HepG2 (cell line): ENCODE data around the gene PIMREG. TPM values are rescaled to one million over a fixed set of nuclear protein-coding genes. Genes with fewer than 3 reads are reported as not detected.
A peak's percentile ranks its signal among the peaks of the same experiment; 100 is the strongest.

ENCODE experiments used
- AKAP8 ChIP-seq: sonication (generic); formaldehyde crosslinking; IDR thresholded peaks from 2 replicates; pipeline ENCODE4 v1.5.1; 2020; ENCODE audit warnings: mild to moderate bottlenecking, missing genetic modification reagents
- ARID2 ChIP-seq: sonication (generic); formaldehyde crosslinking; IDR thresholded peaks from 2 replicates; pipeline ENCODE4 v1.8.1; 2022; ENCODE audit warnings: mild to moderate bottlenecking, missing genetic modification reagents, borderline replicate concordance
- GATA4 ChIP-seq: sonication (generic); IDR thresholded peaks from 2 replicates; pipeline ENCODE4 v1.6.1; 2016; ENCODE audit warnings: antibody characterized with exemption, low read depth, borderline replicate concordance
- GTF3A ChIP-seq: sonication (generic); formaldehyde crosslinking; conservative IDR thresholded peaks from 2 replicates; pipeline ENCODE4 v1.4.0; 2020; ENCODE audit warnings: mild to moderate bottlenecking, missing genetic modification reagents
- HDAC2 ChIP-seq: sonication (generic); formaldehyde crosslinking; IDR thresholded peaks from 2 replicates; pipeline ENCODE4 v1.4.0; 2020; ENCODE audit warnings: missing genetic modification reagents
- KDM1A ChIP-seq: IDR thresholded peaks from 2 replicates; pipeline ENCODE4 v1.6.1; 2016; ENCODE audit warnings: missing compliant biosample characterization
- KLF9 ChIP-seq: IDR thresholded peaks from 2 replicates; pipeline ENCODE4 v1.6.1; 2016; ENCODE audit warnings: low read depth
- MAFF ChIP-seq: IDR thresholded peaks from 2 replicates; pipeline ENCODE4 v1.6.1; 2011; ENCODE audit warnings: low read depth, low read length, improper control_type of control experiment
- NR2F1 ChIP-seq, 2 experiments: fragments of 450-650 bp in 1 of 2; formaldehyde crosslinking in 1 of 2; IDR thresholded peaks; 2 replicates each; pipeline versions ENCODE4 v1.5.0 to v1.6.1; 2016 to 2020; ENCODE audit warnings: mild to moderate bottlenecking in 1 of 2, missing compliant biosample characterization in 1 of 2, missing genetic modification reagents in 1 of 2, moderate library complexity in 1 of 2
- SP1 ChIP-seq, 2 experiments: fragments of 450-650 bp in 1 of 2; sonication (generic) in 1 of 2; formaldehyde crosslinking in 1 of 2; IDR thresholded peaks; 2 replicates each; pipeline versions ENCODE4 v1.4.0 to v1.6.1; 2016 to 2020; ENCODE audit warnings: missing genetic modification reagents in 1 of 2
- SUZ12 ChIP-seq: fragments of 150-350 bp; IDR thresholded peaks from 2 replicates; pipeline ENCODE4 v1.6.1; 2014; ENCODE audit warnings: low read depth, low read length
- TBP ChIP-seq: sonication (generic); formaldehyde crosslinking; IDR thresholded peaks from 2 replicates; pipeline ENCODE4 v1.5.0; 2020; ENCODE audit warnings: missing genetic modification reagents
- TCF7L2 ChIP-seq: IDR thresholded peaks from 2 replicates; pipeline ENCODE4 v1.6.1; 2011; ENCODE audit warnings: mild to moderate bottlenecking, low read depth, low read length, moderate library complexity
- TEAD2 ChIP-seq: sonication (generic); formaldehyde crosslinking; IDR thresholded peaks from 2 replicates; pipeline ENCODE4 v1.9.0; 2021; ENCODE audit warnings: missing genetic modification reagents
- YEATS2 ChIP-seq: sonication (generic); formaldehyde crosslinking; IDR thresholded peaks from 2 replicates; pipeline ENCODE4 v1.4.0; 2020; ENCODE audit warnings: missing genetic modification reagents, borderline replicate concordance
- ZBTB46 ChIP-seq: sonication (generic); formaldehyde crosslinking; IDR thresholded peaks from 2 replicates; pipeline ENCODE4 v1.4.0; 2020; ENCODE audit warnings: mild to moderate bottlenecking, missing genetic modification reagents, borderline replicate concordance
- ZFP62 ChIP-seq: sonication (generic); formaldehyde crosslinking; IDR thresholded peaks from 2 replicates; pipeline ENCODE4 v1.4.0; 2020; ENCODE audit warnings: missing genetic modification reagents
- ZNF235 ChIP-seq: sonication (generic); formaldehyde crosslinking; IDR thresholded peaks from 2 replicates; pipeline ENCODE4 v1.8.1; 2023; ENCODE audit warnings: mild to moderate bottlenecking, missing genetic modification reagents, borderline replicate concordance
- ZNF260 ChIP-seq: sonication (generic); formaldehyde crosslinking; IDR thresholded peaks from 2 replicates; pipeline ENCODE4 v1.4.0; 2020; ENCODE audit warnings: missing genetic modification reagents, low read depth, mild to moderate bottlenecking, borderline replicate concordance
- ZNF264 ChIP-seq: sonication (generic); formaldehyde crosslinking; IDR thresholded peaks from 2 replicates; pipeline ENCODE4 v1.4.0; 2020; ENCODE audit warnings: missing genetic modification reagents
- ZNF562 ChIP-seq: sonication (generic); formaldehyde crosslinking; IDR thresholded peaks from 2 replicates; pipeline ENCODE4 v1.8.0; 2022; ENCODE audit warnings: missing genetic modification reagents, borderline replicate concordance
- ZNF567 ChIP-seq: sonication (generic); formaldehyde crosslinking; IDR thresholded peaks from 2 replicates; pipeline ENCODE4 v1.8.1; 2023; ENCODE audit warnings: mild to moderate bottlenecking, missing genetic modification reagents, borderline replicate concordance
- ZNF672 ChIP-seq: sonication (generic); formaldehyde crosslinking; IDR thresholded peaks from 2 replicates; pipeline ENCODE4 v1.8.1; 2022; ENCODE audit warnings: missing genetic modification reagents
- polyA plus RNA-seq, 8 experiments: library from polyadenylated mRNA; depleted of rRNA in 3 of 8; stranded (reverse) in 7 of 8; unstranded in 1 of 8; fragments of >200 nt; fragmentation: Illumina TruSeq in 4 of 8; extraction: Trizol in 4 of 8; gene quantifications; 2 replicates each; pipeline versions ENCODE4 v1.2.1 to v1.2.3, GENCODE V29; 2011 to 2016; ENCODE audit warnings: low read depth in 4 of 8, missing spikeins in 1 of 8, mixed read lengths in 1 of 8; ENCODE audit not compliant: insufficient read depth in 1 of 8
- total RNA-seq, 5 experiments: library from RNA; depleted of rRNA; stranded (reverse); fragments of >200 nt; fragmentation: Illumina TruSeq; extraction: Trizol; gene quantifications; 2 replicates each; pipeline ENCODE4 v1.2.3, GENCODE V29; 2016; ENCODE audit warnings: low read depth in 1 of 5
- TF ChIP-seq, protein P1 (sequence below): sonication (generic); formaldehyde crosslinking; IDR thresholded peaks from 2 replicates; pipeline ENCODE4 v1.5.0; 2020; ENCODE audit warnings: mild to moderate bottlenecking, missing genetic modification reagents

PIMREG gene
- total and polyA plus RNA-seq, 2 of the 13 experiments (the other 11 are each of a cell fraction or from before 2014, with no cell fraction given): 15.6 to 30.3 TPM

DNA sequence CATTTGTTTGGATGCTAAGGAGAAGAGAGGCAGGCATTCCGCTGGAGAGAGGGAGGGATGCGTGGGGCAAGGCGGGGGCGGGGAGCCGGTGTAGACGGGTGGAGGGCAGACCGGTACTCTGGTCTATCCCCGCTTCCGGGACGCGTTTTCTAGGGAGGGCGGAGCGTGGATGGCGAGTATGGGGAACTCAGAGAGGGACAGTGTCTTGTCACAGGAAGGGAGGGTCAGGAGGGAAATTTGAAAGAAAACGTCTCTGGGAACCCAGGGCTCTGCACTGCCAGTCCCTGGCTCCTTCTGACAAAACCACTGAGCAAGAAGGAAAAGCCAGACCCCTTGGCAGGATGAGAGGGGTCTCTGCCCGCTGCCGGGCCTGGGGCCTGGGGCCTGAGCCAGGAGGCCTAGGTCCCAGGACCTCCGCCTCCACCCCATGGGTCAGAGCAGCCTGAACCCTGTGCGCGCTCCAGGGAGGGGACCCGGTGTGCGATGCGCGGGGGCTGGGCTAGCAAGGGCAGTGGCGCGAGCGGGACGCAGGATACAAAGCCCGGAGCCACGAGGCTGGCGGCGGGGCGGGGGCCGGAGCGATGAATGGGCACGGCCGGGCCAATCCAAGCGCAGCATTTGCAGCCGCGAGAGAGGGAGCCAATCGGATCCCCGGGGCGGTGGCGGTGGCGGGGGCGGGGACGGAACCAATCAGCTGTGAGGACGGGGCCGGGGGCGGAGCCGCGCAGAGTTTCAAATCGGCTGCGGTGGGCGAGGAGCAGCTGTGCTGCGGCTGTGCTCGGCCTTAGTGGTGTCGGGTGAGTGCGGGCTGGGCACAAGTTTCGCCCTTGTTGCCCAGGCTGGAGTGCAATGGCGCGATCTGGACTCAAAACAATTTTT lies at the start of gene PIMREG (continued):
- TF ChIP-seq ZNF562 (CRISPR knock-in tag): no peak
- TF ChIP-seq YEATS2 (CRISPR knock-in tag): peak; percentile 34; the same call in 1 of the 2 replicates
- peak; percentile 94 for TF ChIP-seq ARID2
- TF ChIP-seq SP1 (IDR thresholded peaks at IDR 0.05): no peak
- peak; percentile 43 for TF ChIP-seq SP1 (CRISPR knock-in tag; IDR thresholded peaks at IDR 0.05)
- no peak for TF ChIP-seq KLF9 (CRISPR knock-in tag)
- no peak for TF ChIP-seq TCF7L2
- TF ChIP-seq MAFF: no peak
- TF ChIP-seq ZBTB46 (CRISPR knock-in tag): 0 out of 2 replicates have a peak, but pooled peaks have one; percentile 24
- TF ChIP-seq GTF3A (CRISPR knock-in tag): no peak
- TF ChIP-seq HDAC2 (CRISPR knock-in tag): peak; percentile 52; the same call in 1 of the 2 replicates
- TF ChIP-seq ZNF260 (CRISPR knock-in tag): no peak
- no peak for TF ChIP-seq TEAD2
- TF ChIP-seq NR2F1 (CRISPR knock-in tag; IDR thresholded peaks at IDR 0.05): no peak
- TF ChIP-seq SUZ12: no peak
- TF ChIP-seq, protein P1, sequence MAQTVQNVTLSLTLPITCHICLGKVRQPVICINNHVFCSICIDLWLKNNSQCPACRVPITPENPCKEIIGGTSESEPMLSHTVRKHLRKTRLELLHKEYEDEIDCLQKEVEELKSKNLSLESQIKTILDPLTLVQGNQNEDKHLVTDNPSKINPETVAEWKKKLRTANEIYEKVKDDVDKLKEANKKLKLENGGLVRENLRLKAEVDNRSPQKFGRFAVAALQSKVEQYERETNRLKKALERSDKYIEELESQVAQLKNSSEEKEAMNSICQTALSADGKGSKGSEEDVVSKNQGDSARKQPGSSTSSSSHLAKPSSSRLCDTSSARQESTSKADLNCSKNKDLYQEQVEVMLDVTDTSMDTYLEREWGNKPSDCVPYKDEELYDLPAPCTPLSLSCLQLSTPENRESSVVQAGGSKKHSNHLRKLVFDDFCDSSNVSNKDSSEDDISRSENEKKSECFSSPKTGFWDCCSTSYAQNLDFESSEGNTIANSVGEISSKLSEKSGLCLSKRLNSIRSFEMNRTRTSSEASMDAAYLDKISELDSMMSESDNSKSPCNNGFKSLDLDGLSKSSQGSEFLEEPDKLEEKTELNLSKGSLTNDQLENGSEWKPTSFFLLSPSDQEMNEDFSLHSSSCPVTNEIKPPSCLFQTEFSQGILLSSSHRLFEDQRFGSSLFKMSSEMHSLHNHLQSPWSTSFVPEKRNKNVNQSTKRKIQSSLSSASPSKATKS (CRISPR knock-in tag): no peak
- no peak for TF ChIP-seq ZFP62 (CRISPR knock-in tag)
- TF ChIP-seq ZNF264 (CRISPR knock-in tag): no peak
- TF ChIP-seq ZNF235 (CRISPR knock-in tag): peak; percentile 34; the same call in 1 of the 2 replicates
- TF ChIP-seq ZNF567 (CRISPR knock-in tag): no peak
- TF ChIP-seq KDM1A: no peak
- no peak for TF ChIP-seq GATA4
- TF ChIP-seq TBP (CRISPR knock-in tag): no peak
- 0 out of 2 replicates have a peak, but pooled peaks have one; percentile 40 for TF ChIP-seq ZNF672 (CRISPR knock-in tag)
- TF ChIP-seq AKAP8 (CRISPR knock-in tag): no peak
